ENCODE results near the gene CA11. TPM values are rescaled to one million over a fixed set of nuclear protein-coding genes. Genes with fewer than 3 reads are reported as not detected.
A peak's percentile ranks its signal among the peaks of the same experiment; 100 is the strongest.

The CA11 gene
- total and polyA plus RNA-seq, 5 donors from 2014 or later, result 4.1 to 10.4 (median 6.1) TPM

DNA sequence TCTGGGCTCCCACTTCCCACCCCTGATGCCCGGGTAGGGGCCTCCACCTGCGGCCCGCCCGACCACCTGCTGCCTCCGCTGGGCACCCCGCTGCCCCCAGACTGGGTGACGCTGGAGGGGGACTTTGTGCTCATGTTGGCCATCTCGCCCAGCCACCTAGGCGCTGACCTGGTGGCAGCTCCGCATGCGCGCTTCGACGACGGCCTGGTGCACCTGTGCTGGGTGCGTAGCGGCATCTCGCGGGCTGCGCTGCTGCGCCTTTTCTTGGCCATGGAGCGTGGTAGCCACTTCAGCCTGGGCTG, 16.7 kb downstream of the CA11 start:
- Histone ChIP-seq H3K4me1 (ENCODE audit: control insufficient read depth, insufficient read depth, low read length, poor library complexity, severe bottlenecking) (peaks cover 27% of the 10 kb centered on the region), H3K4me3 (ENCODE audit: low read depth, low read length) (no peak overlapping the region), H3K9me3 (ENCODE audit: control insufficient read depth in 2 of 2, low read length in 2 of 2) (no peaks in the 10 kb centered on the region), H3K36me3 (ENCODE audit: control insufficient read depth, insufficient read depth, low read length) (peaks cover 38% of the 10 kb centered on the region), H3K27me3 (ENCODE audit: control insufficient read depth, insufficient read depth, low read length) (no peaks in the 10 kb centered on the region), H3K27ac (ENCODE audit: insufficient read depth, low read length, poor library complexity, severe bottlenecking) (no peak overlapping the region)
- Mint-ChIP-seq H3K27ac (no peak overlapping the region), H3K4me3 (no peak overlapping the region), H3K27me3 (no peaks in the 10 kb centered on the region), H3K36me3 (peaks cover 9% of the 10 kb centered on the region), H3K4me1 (peaks cover 3 to 43% (median 12%) of the 10 kb centered on the region in 4 donors), H3K9me3 (no peaks in the 10 kb centered on the region)
- ATAC-seq (ENCODE audit: low read depth in 2 of 2) (no peak), DNase-seq (no peak)

DNA sequence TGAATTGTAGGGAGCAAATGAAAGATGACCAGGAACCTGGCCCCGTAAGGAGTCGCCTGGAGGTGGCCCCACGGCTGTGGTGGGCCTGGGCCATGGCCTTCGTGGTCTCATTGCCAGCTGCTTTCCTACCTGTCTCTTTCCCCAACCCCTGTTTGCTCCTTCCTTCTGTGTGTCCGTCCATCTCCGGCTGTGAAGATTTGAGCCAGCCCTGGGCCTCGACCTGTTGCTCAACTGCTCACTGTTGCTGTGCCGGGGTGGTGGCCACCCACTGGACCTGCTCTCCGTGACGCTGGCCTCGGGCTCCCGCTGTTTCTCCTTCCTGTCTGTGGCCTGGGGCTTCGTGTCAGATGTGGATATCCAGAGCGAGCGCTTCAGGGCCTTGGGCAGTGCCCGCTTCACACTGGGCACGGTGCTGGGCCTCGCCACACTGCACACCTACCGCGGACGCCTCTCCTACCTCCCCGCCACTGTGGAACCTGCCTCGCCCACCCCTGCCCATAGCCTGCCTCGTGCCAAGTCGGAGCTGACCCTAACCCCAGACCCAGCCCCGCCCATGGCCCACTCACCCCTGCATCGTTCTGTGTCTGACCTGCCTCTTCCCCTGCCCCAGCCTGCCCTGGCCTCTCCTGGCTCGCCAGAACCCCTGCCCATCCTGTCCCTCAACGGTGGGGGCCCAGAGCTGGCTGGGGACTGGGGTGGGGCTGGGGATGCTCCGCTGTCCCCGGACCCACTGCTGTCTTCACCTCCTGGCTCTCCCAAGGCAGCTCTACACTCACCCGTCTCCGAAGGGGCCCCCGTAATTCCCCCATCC, 17.3 kb downstream of the CA11 start:
- Histone ChIP-seq H3K36me3 (ENCODE audit: control insufficient read depth, insufficient read depth, low read length) (peaks cover 38% of the 10 kb centered on the region), H3K4me3 (ENCODE audit: low read depth, low read length) (no peak overlapping the region), H3K4me1 (ENCODE audit: control insufficient read depth, insufficient read depth, low read length, poor library complexity, severe bottlenecking) (peaks cover 25% of the 10 kb centered on the region), H3K27me3 (ENCODE audit: control insufficient read depth, insufficient read depth, low read length) (no peaks in the 10 kb centered on the region), H3K27ac (ENCODE audit: insufficient read depth, low read length, poor library complexity, severe bottlenecking) (no peak overlapping the region), H3K9me3 (ENCODE audit: control insufficient read depth in 2 of 2, low read length in 2 of 2) (no peaks in the 10 kb centered on the region)
- Mint-ChIP-seq H3K27ac (no peak overlapping the region), H3K9me3 (no peaks in the 10 kb centered on the region), H3K4me3 (no peak overlapping the region), H3K36me3 (peaks cover 13% of the 10 kb centered on the region), H3K27me3 (no peaks in the 10 kb centered on the region), H3K4me1 (peaks cover 3 to 43% (median 15%) of the 10 kb centered on the region in 4 donors)
- DNase-seq (no peak), ATAC-seq (ENCODE audit: low read depth in 2 of 2) (no peak)

DNA sequence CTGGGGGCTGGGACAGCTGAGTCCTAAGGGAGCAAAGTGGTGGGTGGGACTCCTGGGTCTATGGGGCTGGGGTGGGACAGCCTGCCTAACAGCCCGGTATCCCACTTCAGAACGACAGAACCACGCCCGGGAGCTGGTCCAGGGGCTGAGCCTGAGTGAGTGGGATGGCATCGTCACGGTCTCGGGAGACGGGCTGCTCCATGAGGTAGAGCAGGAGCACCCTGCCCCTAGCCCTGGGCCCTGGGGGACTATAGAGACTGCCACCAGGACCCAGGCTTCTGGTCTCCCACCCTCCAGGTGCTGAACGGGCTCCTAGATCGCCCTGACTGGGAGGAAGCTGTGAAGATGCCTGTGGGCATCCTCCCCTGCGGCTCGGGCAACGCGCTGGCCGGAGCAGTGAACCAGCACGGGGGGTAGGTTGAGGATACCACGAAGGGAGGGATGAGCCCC, 18.1 kb downstream of the CA11 start:
- H3K9me3 Mint-ChIP-seq, result no peaks in the 10 kb centered on the region
- peaks cover 32% of the 10 kb centered on the region for H3K36me3 ChIP-seq (ENCODE audit: control insufficient read depth, insufficient read depth, low read length)
- peak overlapping the region in 1 of 4 donors; percentile 27 for H3K4me3 Mint-ChIP-seq
- ATAC-seq (ENCODE audit: low read depth in 2 of 2), result no peak
- H3K27me3 Mint-ChIP-seq, result no peaks in the 10 kb centered on the region
- no peak overlapping the region for H3K27ac Mint-ChIP-seq
- H3K4me3 ChIP-seq (ENCODE audit: low read depth, low read length), result no peak overlapping the region
- peaks cover 24% of the 10 kb centered on the region for H3K4me1 ChIP-seq (ENCODE audit: control insufficient read depth, insufficient read depth, low read length, poor library complexity, severe bottlenecking)
- H3K27me3 ChIP-seq (ENCODE audit: control insufficient read depth, insufficient read depth, low read length), result no peaks in the 10 kb centered on the region
- peaks cover 15% of the 10 kb centered on the region for H3K36me3 Mint-ChIP-seq
- H3K4me1 Mint-ChIP-seq, result peaks cover 4 to 41% (median 20%) of the 10 kb centered on the region in 4 donors
- H3K27ac ChIP-seq (ENCODE audit: insufficient read depth, low read length, poor library complexity, severe bottlenecking), result no peak overlapping the region
- H3K9me3 ChIP-seq (ENCODE audit: control insufficient read depth in 2 of 2, low read length in 2 of 2), result no peaks in the 10 kb centered on the region
- no peak for DNase-seq

GRCh38 chr19:48627201-48627864, 18.7 kb downstream of the CA11 start:
- Histone ChIP-seq H3K4me3 (ENCODE audit: low read depth, low read length) (no peak overlapping the region), H3K9me3 (ENCODE audit: control insufficient read depth in 2 of 2, low read length in 2 of 2) (no peaks in the 10 kb centered on the region), H3K27ac (ENCODE audit: insufficient read depth, low read length, poor library complexity, severe bottlenecking) (no peak overlapping the region), H3K27me3 (ENCODE audit: control insufficient read depth, insufficient read depth, low read length) (no peaks in the 10 kb centered on the region), H3K36me3 (ENCODE audit: control insufficient read depth, insufficient read depth, low read length) (peaks cover 26% of the 10 kb centered on the region), H3K4me1 (ENCODE audit: control insufficient read depth, insufficient read depth, low read length, poor library complexity, severe bottlenecking) (peaks cover 20% of the 10 kb centered on the region)
- Mint-ChIP-seq H3K36me3 (peaks cover 14% of the 10 kb centered on the region), H3K27ac (peak overlapping the region in 1 of 3 donors; percentile 66), H3K4me3 (no peak overlapping the region), H3K9me3 (no peaks in the 10 kb centered on the region), H3K4me1 (peaks cover 4 to 40% (median 20%) of the 10 kb centered on the region in 4 donors), H3K27me3 (no peaks in the 10 kb centered on the region)
- DNase-seq (no peak), ATAC-seq (ENCODE audit: low read depth in 2 of 2) (peak in 1 of 2 donors; percentile 19)

DNA sequence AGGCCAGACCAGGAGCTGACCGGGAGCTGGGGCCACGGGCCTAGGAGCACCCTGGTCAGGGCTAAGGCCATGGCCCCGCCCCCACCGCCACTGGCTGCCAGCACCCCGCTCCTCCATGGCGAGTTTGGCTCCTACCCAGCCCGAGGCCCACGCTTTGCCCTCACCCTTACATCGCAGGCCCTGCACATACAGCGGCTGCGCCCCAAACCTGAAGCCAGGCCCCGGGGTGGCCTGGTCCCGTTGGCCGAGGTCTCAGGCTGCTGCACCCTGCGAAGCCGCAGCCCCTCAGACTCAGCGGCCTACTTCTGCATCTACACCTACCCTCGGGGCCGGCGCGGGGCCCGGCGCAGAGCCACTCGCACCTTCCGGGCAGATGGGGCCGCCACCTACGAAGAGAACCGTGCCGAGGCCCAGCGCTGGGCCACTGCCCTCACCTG, 20.1 kb downstream of the CA11 start:
- no peaks in the 10 kb centered on the region for H3K27me3 ChIP-seq (ENCODE audit: control insufficient read depth, insufficient read depth, low read length)
- H3K9me3 ChIP-seq (ENCODE audit: control insufficient read depth in 2 of 2, low read length in 2 of 2), result no peaks in the 10 kb centered on the region
- peaks cover 4 to 36% (median 21%) of the 10 kb centered on the region in 4 donors for H3K4me1 Mint-ChIP-seq
- DNase-seq, result no peak
- H3K36me3 ChIP-seq (ENCODE audit: control insufficient read depth, insufficient read depth, low read length), result peaks cover 15% of the 10 kb centered on the region
- no peak for ATAC-seq (ENCODE audit: low read depth in 2 of 2)
- no peak overlapping the region for H3K4me3 ChIP-seq (ENCODE audit: low read depth, low read length)
- H3K27me3 Mint-ChIP-seq, result no peaks in the 10 kb centered on the region
- no peak overlapping the region for H3K27ac ChIP-seq (ENCODE audit: insufficient read depth, low read length, poor library complexity, severe bottlenecking)
- H3K9me3 Mint-ChIP-seq, result no peaks in the 10 kb centered on the region
- no peak overlapping the region for H3K4me3 Mint-ChIP-seq
- H3K4me1 ChIP-seq (ENCODE audit: control insufficient read depth, insufficient read depth, low read length, poor library complexity, severe bottlenecking), result peaks cover 16% of the 10 kb centered on the region
- H3K36me3 Mint-ChIP-seq, result peaks cover 15% of the 10 kb centered on the region
- H3K27ac Mint-ChIP-seq, result peak overlapping the region in 1 of 3 donors; percentile 30

- H3K9me3 ChIP-seq (ENCODE audit: control insufficient read depth in 2 of 2, low read length in 2 of 2), result no peaks in the 10 kb centered on the region
- peaks cover 6% of the 10 kb centered on the region for H3K36me3 ChIP-seq (ENCODE audit: control insufficient read depth, insufficient read depth, low read length)
- H3K4me3 Mint-ChIP-seq, result peak overlapping the region; percentile 22 to 91 (median 85)
- H3K4me3 ChIP-seq (ENCODE audit: low read depth, low read length), result no peak overlapping the region
- no peaks in the 10 kb centered on the region for H3K27me3 ChIP-seq (ENCODE audit: control insufficient read depth, insufficient read depth, low read length)
- peaks cover 4 to 38% (median 22%) of the 10 kb centered on the region in 4 donors for H3K4me1 Mint-ChIP-seq
- H3K27ac Mint-ChIP-seq, result peak overlapping the region; percentile 20 to 93 (median 85)
- peaks cover 11% of the 10 kb centered on the region for H3K36me3 Mint-ChIP-seq
- no peak for ATAC-seq (ENCODE audit: low read depth in 2 of 2)
- H3K4me1 ChIP-seq (ENCODE audit: control insufficient read depth, insufficient read depth, low read length, poor library complexity, severe bottlenecking), result peaks cover 14% of the 10 kb centered on the region
- peak overlapping the region; percentile 70 for H3K27ac ChIP-seq (ENCODE audit: insufficient read depth, low read length, poor library complexity, severe bottlenecking)
- DNase-seq, result no peak
- no peaks in the 10 kb centered on the region for H3K9me3 Mint-ChIP-seq
- no peaks in the 10 kb centered on the region for H3K27me3 Mint-ChIP-seq
Measured at GRCh38 chr19:48624791-48625723, 20.9 kb downstream of the CA11 start.

- Mint-ChIP-seq H3K27me3 (no peaks in the 10 kb centered on the region), H3K36me3 (peaks cover 11% of the 10 kb centered on the region), H3K4me1 (peaks cover 6 to 45% (median 30%) of the 10 kb centered on the region in 4 donors), H3K9me3 (no peaks in the 10 kb centered on the region), H3K4me3 (peak overlapping the region; percentile 78 to 91 (median 85)), H3K27ac (peak overlapping the region; percentile 85 to 93 (median 85))
- peak; percentile 88 to 99 (median 88) for DNase-seq
- Histone ChIP-seq H3K27me3 (ENCODE audit: control insufficient read depth, insufficient read depth, low read length) (no peaks in the 10 kb centered on the region), H3K9me3 (ENCODE audit: control insufficient read depth in 2 of 2, low read length in 2 of 2) (no peaks in the 10 kb centered on the region), H3K36me3 (ENCODE audit: control insufficient read depth, insufficient read depth, low read length) (no peaks in the 10 kb centered on the region), H3K4me1 (ENCODE audit: control insufficient read depth, insufficient read depth, low read length, poor library complexity, severe bottlenecking) (peaks cover 22% of the 10 kb centered on the region), H3K27ac (ENCODE audit: insufficient read depth, low read length, poor library complexity, severe bottlenecking) (peak overlapping the region; percentile 70), H3K4me3 (ENCODE audit: low read depth, low read length) (peak overlapping the region; percentile 63)
- peak; percentile 76 to 77 for ATAC-seq (ENCODE audit: low read depth in 2 of 2)
Measured at GRCh38 chr19:48624067-48624594, 21.9 kb downstream of the CA11 start.

Data from CD4-positive, CD25-positive, alpha-beta regulatory T cell (primary cell).